Small intestine (tissue), 7 donors: ENCODE results near the gene NDUFB3. TPM values are rescaled to one million over a fixed set of nuclear protein-coding genes. Genes with fewer than 3 reads are reported as not detected.

Experiments
- DNase-seq, 2 donors: peaks; one replicate each; pipeline versions ENCODE4 v3.0.0 to v3.0.0-alpha.2; 2013
- FAIRE-seq: peaks from 2 replicates; lab custom pipeline; 2012; peaks lifted over from hg19 to GRCh38; lab: Jason Lieb, UNC
- H3K27ac ChIP-seq, 3 donors: one replicate each; pipeline ENCODE4 v1.5.1; 2013; ENCODE audit warnings: low read length in 2 of 3, mild to moderate bottlenecking in 2 of 3, control low read depth in 1 of 3, inconsistent platforms in 1 of 3, low read depth in 1 of 3, moderate library complexity in 1 of 3
- H3K27me3 ChIP-seq, 3 donors: one replicate each; pipeline ENCODE4 v1.6.1; 2013; ENCODE audit warnings: low read length in 3 of 3, inconsistent platforms in 1 of 3; ENCODE audit not compliant: control insufficient read depth in 3 of 3, insufficient read depth in 3 of 3
- H3K36me3 ChIP-seq, 3 donors: one replicate each; pipeline ENCODE4 v1.6.1; 2013; ENCODE audit warnings: low read length in 3 of 3, inconsistent platforms in 1 of 3, low read depth in 1 of 3, mild to moderate bottlenecking in 1 of 3, moderate library complexity in 1 of 3; ENCODE audit not compliant: control insufficient read depth in 3 of 3, insufficient read depth in 2 of 3
- H3K4me1 ChIP-seq, 3 donors: one replicate each; pipeline ENCODE4 v1.6.1; 2013; ENCODE audit warnings: low read length in 2 of 3, inconsistent platforms in 1 of 3, low read depth in 1 of 3, mild to moderate bottlenecking in 1 of 3, moderate library complexity in 1 of 3; ENCODE audit not compliant: control insufficient read depth in 3 of 3, insufficient read depth in 2 of 3
- H3K4me3 ChIP-seq, 3 donors: one replicate each; pipeline ENCODE4 v1.5.1; 2013; ENCODE audit warnings: low read length in 3 of 3, control low read depth in 1 of 3, inconsistent platforms in 1 of 3, low read depth in 1 of 3, mild to moderate bottlenecking in 1 of 3, moderate library complexity in 1 of 3
- H3K9me3 ChIP-seq, 2 donors: one replicate each; pipeline ENCODE4 v1.6.1; 2013; ENCODE audit warnings: low read depth in 1 of 2, low read length in 1 of 2; ENCODE audit not compliant: control insufficient read depth in 2 of 2, insufficient read depth in 1 of 2
- WGBS, 3 donors: extraction: QIAGEN DNeasy Blood & Tissue Kit; methylation state at CpG; one replicate each; pipeline ENCODE4 v1.1.7; 2013; 5-methylcytosine and 5-hydroxymethylcytosine counted together
- polyA plus RNA-seq, 4 donors: library from polyadenylated mRNA; stranded (reverse) in 3 of 4; unstranded in 1 of 4; fragments of 200-250 nt in 3 of 4; fragments of 120-200 nt in 1 of 4; gene quantifications; one replicate each; pipeline versions ENCODE4 v1.2.1 to v1.2.3, GENCODE V29; 2013
- donor health status: healthy with polysubstance abuse.
- donor health status: control.
- donor health status: control.
- donor health status: Bipolar disorder and iron deficiency.
- donor health status: healthy.

Gene NDUFB3
- polyA plus RNA-seq, 4 donors: 81.3 to 174 (median 135) TPM

DNA sequence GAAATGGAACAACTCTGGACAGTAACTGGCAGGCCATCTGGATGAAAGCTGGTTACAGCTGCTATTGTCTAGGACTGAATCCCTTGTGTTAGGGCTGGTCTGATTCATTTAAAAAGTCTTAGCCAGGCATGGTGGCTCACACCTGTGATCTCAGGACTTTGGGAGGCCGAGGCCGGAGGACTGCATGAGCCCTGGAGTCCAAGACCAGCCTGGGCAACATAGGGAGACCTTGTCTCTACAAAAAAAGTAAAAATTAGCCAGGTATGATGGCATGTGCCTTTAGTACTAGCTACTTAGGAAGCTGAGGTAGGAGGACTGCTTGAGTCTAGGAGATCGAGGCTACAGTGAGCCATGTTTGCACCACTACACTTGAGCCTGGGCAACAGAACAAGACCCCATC lies 28.7 kb downstream of the NDUFB3 start:
- Histone ChIP-seq H3K27me3 (no peaks in the 10 kb centered on the region), H3K9me3 (no peaks in the 10 kb centered on the region), H3K27ac (no peak overlapping the region), H3K4me1 (no peaks in the 10 kb centered on the region), H3K4me3 (no peak overlapping the region), H3K36me3 (no peaks in the 10 kb centered on the region)
- no peak for DNase-seq
- no peak for FAIRE-seq
- 95 to 100% (median 96%) methylated on average over 3 of the region's 3 CpGs for WGBS, 3 donors

DNA sequence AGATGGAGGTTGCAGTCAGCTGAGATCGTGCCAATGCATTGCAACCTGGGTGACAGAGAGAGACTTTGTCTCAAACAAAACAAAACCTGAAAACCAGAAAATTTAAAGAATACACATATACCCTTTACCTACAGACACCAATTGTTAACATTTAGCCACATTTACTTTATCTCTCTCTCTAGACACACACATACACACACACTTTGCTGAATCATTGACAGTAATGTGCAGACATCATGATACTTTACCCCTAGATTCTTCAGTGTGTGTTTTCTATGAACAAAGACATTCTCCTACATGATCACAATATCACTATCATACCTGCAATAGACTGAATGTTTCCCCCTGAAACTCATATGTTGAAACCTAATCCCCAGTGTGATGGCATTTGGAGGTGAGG lies 34.0 kb downstream of the NDUFB3 start:
- no peaks in the 10 kb centered on the region for H3K4me1 ChIP-seq
- no peak overlapping the region for H3K27ac ChIP-seq
- no peaks in the 10 kb centered on the region for H3K27me3 ChIP-seq
- FAIRE-seq (no peak), DNase-seq (no peak)
- H3K9me3 ChIP-seq: peaks cover 0 to 3% of the 10 kb centered on the region in 2 donors
- no peak overlapping the region for H3K4me3 ChIP-seq
- WGBS, 3 donors: 96 to 100% (median 98%) methylated on average over 1 of the region's 1 CpG
- H3K36me3 ChIP-seq: no peaks in the 10 kb centered on the region

DNA sequence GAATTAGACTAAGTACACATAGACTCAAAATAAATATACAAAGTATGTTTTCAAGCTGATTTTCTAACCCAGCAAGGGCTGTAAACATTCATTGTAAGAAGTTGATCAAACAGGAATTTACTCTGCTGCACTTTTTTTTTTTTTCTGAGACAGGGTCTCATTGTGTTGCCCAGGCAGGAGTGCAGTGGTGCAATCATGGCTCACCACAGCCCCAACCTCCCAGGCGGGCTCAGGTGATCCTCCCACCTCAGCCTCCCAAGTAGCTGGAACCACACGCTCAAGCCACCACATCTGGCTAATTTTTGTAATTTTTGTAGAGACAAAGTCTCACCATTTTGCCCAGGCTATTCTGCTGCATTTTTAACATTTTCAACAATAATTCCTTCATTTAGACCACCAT lies 35.8 kb downstream of the NDUFB3 start:
- H3K36me3 ChIP-seq: no peaks in the 10 kb centered on the region
- H3K9me3 ChIP-seq: peaks cover 0 to 3% of the 10 kb centered on the region in 2 donors
- H3K4me1 ChIP-seq: no peaks in the 10 kb centered on the region
- H3K4me3 ChIP-seq: no peak overlapping the region
- FAIRE-seq (no peak), DNase-seq (no peak)
- 85 to 100% (median 93%) methylated on average over 2 of the region's 2 CpGs for WGBS, 3 donors
- no peak overlapping the region for H3K27ac ChIP-seq
- H3K27me3 ChIP-seq: no peaks in the 10 kb centered on the region

GRCh38 chr2:201108341-201108740 lies 36.5 kb downstream of the NDUFB3 start:
- no peak for FAIRE-seq
- WGBS, 3 donors: 88 to 91% (median 90%) methylated on average over 2 of the region's 2 CpGs
- no peak for DNase-seq
- peaks cover 0 to 3% (median 0%) of the 10 kb centered on the region in 3 donors for H3K36me3 ChIP-seq
- H3K4me1 ChIP-seq: no peaks in the 10 kb centered on the region
- no peak overlapping the region for H3K4me3 ChIP-seq
- H3K27ac ChIP-seq: no peak overlapping the region
- H3K9me3 ChIP-seq: peaks cover 0 to 3% of the 10 kb centered on the region in 2 donors
- H3K27me3 ChIP-seq: no peaks in the 10 kb centered on the region

DNA sequence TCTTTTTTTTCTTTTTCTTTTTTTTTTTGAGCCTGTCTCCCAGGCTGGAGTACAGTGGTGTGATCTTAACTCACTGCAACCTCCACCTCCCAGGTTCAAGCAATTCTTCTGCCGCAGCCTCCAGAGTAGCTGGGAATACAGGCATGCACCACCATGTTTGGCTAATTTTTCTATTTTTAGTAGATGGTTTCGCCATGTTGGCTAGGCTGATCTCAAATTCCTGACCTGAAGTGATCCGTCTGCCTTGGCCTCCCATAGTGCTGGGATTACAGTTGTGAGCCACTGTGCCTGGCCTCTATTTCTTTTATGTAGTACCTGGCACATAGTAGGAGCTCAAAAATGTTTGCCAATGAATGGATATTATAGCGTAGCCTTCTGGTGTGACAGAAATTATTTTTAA lies 37.4 kb downstream of the NDUFB3 start:
- FAIRE-seq (no peak), DNase-seq (no peak)
- Histone ChIP-seq H3K9me3 (peaks cover 0 to 3% of the 10 kb centered on the region in 2 donors), H3K4me1 (peaks cover 0 to under 1% (median 0%) of the 10 kb centered on the region in 3 donors), H3K4me3 (no peak overlapping the region), H3K36me3 (peaks cover 0 to 3% (median 0%) of the 10 kb centered on the region in 3 donors), H3K27ac (no peak overlapping the region), H3K27me3 (no peaks in the 10 kb centered on the region)
- 92 to 97% (median 94%) methylated on average over 4 of the region's 4 CpGs for WGBS, 3 donors

- Histone ChIP-seq H3K9me3 (peaks cover 0 to 6% of the 10 kb centered on the region in 2 donors), H3K27me3 (no peaks in the 10 kb centered on the region), H3K36me3 (peaks cover 0 to 3% (median 0%) of the 10 kb centered on the region in 3 donors), H3K4me3 (no peak overlapping the region), H3K4me1 (peaks cover 2 to 3% (median 3%) of the 10 kb centered on the region in 3 donors), H3K27ac (no peak overlapping the region)
- DNase-seq (no peak), FAIRE-seq (no peak)
Observed at GRCh38 chr2:201110615-201111014, 38.8 kb downstream of the NDUFB3 start.

GRCh38 chr2:201111096-201111495 lies 39.3 kb downstream of the NDUFB3 start:
- Histone ChIP-seq H3K9me3 (peaks cover 0 to 4% of the 10 kb centered on the region in 2 donors), H3K36me3 (peaks cover 0 to 3% (median 0%) of the 10 kb centered on the region in 3 donors), H3K27me3 (no peaks in the 10 kb centered on the region), H3K27ac (no peak overlapping the region), H3K4me3 (no peak overlapping the region), H3K4me1 (peaks cover 2 to 3% (median 3%) of the 10 kb centered on the region in 3 donors)
- no peak for FAIRE-seq
- 91 to 98% (median 94%) methylated on average over 3 of the region's 3 CpGs for WGBS, 3 donors
- DNase-seq: no peak

GRCh38 chr2:201114350-201114749 lies 42.5 kb downstream of the NDUFB3 start:
- no peak for FAIRE-seq
- DNase-seq: no peak
- peaks cover 0 to 3% (median 0%) of the 10 kb centered on the region in 3 donors for H3K36me3 ChIP-seq
- H3K27me3 ChIP-seq: no peaks in the 10 kb centered on the region
- no peak overlapping the region for H3K27ac ChIP-seq
- no peak overlapping the region for H3K4me3 ChIP-seq
- WGBS, 3 donors: 77 to 82% (median 79%) methylated on average over 4 of the region's 4 CpGs
- peaks cover 0 to 3% of the 10 kb centered on the region in 2 donors for H3K9me3 ChIP-seq
- H3K4me1 ChIP-seq: peaks cover 2 to 6% (median 3%) of the 10 kb centered on the region in 3 donors

DNA sequence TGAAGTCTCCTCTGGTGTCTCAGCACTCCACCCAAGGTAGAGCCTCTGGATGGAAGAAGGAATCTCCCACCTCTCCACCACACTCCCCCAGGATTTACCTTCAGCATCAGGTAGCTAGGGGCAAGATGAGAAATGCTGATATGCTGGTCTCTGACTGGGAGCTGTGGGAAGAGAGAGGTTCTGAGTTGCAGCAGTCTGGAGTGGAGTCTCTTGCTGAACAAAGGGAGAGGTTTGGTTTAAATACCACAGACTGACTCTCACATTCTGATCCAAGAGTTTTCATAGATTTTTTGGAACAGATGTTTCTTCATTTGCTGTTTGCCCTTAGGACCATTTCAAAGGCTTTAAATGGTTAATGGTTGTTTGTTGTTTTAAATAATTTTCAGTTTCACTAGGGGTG lies 43.0 kb downstream of the NDUFB3 start:
- FAIRE-seq (no peak), DNase-seq (no peak)
- no peaks in the 10 kb centered on the region for H3K27me3 ChIP-seq
- H3K9me3 ChIP-seq: peaks cover 0 to 3% of the 10 kb centered on the region in 2 donors
- no peak overlapping the region for H3K4me3 ChIP-seq
- H3K36me3 ChIP-seq: peaks cover 0 to 3% (median 0%) of the 10 kb centered on the region in 3 donors
- peaks cover 2 to 6% (median 3%) of the 10 kb centered on the region in 3 donors for H3K4me1 ChIP-seq
- peak overlapping the region in 1 of 3 donors; percentile 81 for H3K27ac ChIP-seq
